Heart left ventricle (tissue), 13 donors: ENCODE results near the gene GTF2F2.

Source experiments
- CTCF ChIP-seq, 12 donors: fragments of 200-600 bp; sonication (generic) in 4 of 12; IDR thresholded peaks; one replicate each; pipeline versions ENCODE4 v1.5.0 to v1.8.0; 2018 to 2022; ENCODE audit warnings: antibody characterized with exemption in 12 of 12, mild to moderate bottlenecking in 5 of 12
- POLR2A ChIP-seq, 2 donors: fragments of 450-650 bp; IDR thresholded peaks; one replicate each; pipeline ENCODE4 v1.6.1; 2017; ENCODE audit warnings: antibody characterized with exemption in 2 of 2, mild to moderate bottlenecking in 2 of 2, moderate library complexity in 2 of 2
- donor health status: ischemic (EF 13 %, LVEDD 7.1; RV severe dilation, severe dysfunction).
- donor health status: DM: no; HTN: yes; CAD: no.
- donor health status: DM: no; HTN: no; CAD: no.
- donor health status: ischemic (EF 25% LVEDD 6.9; RV normal size, moderate dysfunction).
- donor health status: ischemic (EF 25% LVEDD 5.7; RV mildly dilated, moderate dysfunction).
- donor health status: ischemic (EF 35%, LVEDD 5.7; RV mildly dilated, moderate dysfunction).
- donor health status: nonischemic (EF 11% LVEDD 7.7; RV severe dilation, severe dysfunction).
- donor health status: DM: yes; HTN: yes; CAD: no.
- donor health status: PGD.
- donor health status: ischemic (EF 29% LVEDD 5.4; RV normal size, mild dysfunction).
- donor health status: nonischemic (EF 23%, LVEDD 6.1; RV moderate dilation, normal function).

DNA sequence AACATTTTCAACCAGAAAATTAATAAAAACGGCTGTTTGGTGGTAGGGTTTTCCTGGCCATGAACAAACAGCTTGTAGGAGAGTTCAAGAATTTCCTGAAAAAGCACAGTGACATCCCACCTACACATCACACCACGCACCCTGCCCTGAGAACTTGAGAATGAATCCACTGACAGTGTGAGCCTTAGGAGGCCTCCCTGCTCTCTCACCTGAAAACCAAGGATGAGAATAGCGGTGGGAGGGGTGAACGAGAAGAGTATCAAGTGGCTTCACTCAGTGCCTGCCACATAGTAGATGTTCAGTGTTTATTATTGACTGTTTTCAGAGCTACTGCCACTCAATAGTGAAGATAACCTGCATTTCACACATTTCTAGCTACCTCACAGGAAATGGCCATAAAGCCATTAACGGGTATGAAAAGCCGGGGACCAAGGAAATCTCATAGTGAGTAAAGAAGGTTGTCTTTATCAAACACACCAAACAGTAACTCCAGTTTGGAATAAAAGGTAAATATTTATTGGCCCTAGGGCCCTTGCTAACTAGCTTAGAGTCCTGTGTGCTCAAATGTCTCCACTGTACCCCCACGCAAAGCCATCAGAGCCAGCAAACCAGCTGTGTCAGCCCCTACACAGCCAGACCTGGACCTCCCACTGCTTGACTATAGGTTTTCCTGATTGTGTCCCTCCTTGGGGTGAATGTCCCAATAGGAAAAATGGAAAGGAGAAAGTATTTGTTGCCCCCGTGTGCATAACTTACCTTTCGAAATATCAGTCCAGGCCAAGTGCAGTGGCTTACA is 180.1 kb downstream of the GTF2F2 start:
- TF ChIP-seq CTCF (IDR thresholded peaks at IDR 0.05) (no peak), POLR2A (IDR thresholded peaks at IDR 0.05) (no peak)
